B cell (primary cell): ENCODE measurements around the gene DVL2. TPM values are rescaled to one million over a fixed set of nuclear protein-coding genes. Genes with fewer than 3 reads are reported as not detected.

Experiments used
- ATAC-seq: fragments of 200-7000 bp; cut with Tn5 transposase; one replicate; pipeline ENCODE4 v1.10.0; 2021; ENCODE audit warnings: low read depth, mild to moderate bottlenecking, moderate number of reproducible peaks, moderate library complexity
- CTCF ChIA-PET: fragments of 350-600 bp; sonication (Branson Sonifier 250); formaldehyde crosslinking; loops from one replicate; lab custom pipeline; 2021; ENCODE audit warnings: antibody characterized with exemption, inconsistent platforms; lab: Charles Lee
- POLR2A ChIA-PET: fragments of 350-600 bp; sonication (Branson Sonifier 250); formaldehyde crosslinking; loops from one replicate; lab custom pipeline; 2021; ENCODE audit warnings: antibody characterized with exemption; lab: Charles Lee
- DNase-seq: peaks from one replicate; pipeline ENCODE4 v3.0.0; 2013
- H2AFZ ChIP-seq: 2 replicates; pipeline ENCODE4 v1.6.1; 2012; ENCODE audit warnings: mild to moderate bottlenecking, low read depth, low read length; ENCODE audit not compliant: insufficient read depth, poor library complexity, severe bottlenecking
- H3K27ac ChIP-seq, 2 donors: 1 replicate in 1 of 2; 2 replicates in 1 of 2; pipeline ENCODE4 v1.5.1; 2012 to 2013; ENCODE audit warnings: low read length in 2 of 2, mild to moderate bottlenecking in 2 of 2, moderate library complexity in 1 of 2
- H3K27me3 ChIP-seq, 4 experiments: fragments of 200-600 bp in 1 of 4; sonication (generic) in 1 of 4; replicated peaks in 1 of 4; 1 replicate in 2 of 4; 2 replicates in 2 of 4; pipeline versions ENCODE4 v1.6.1 to v1.7.0; 2013 to 2016; ENCODE audit warnings: low read length in 3 of 4, mild to moderate bottlenecking in 2 of 4, mixed read lengths in 1 of 4, moderate library complexity in 1 of 4; ENCODE audit not compliant: insufficient read depth in 4 of 4, control insufficient read depth in 3 of 4; ENCODE audit errors: control extremely low read depth in 1 of 4
- H3K36me3 ChIP-seq, 2 experiments: replicated peaks in 1 of 2; 1 replicate in 1 of 2; 2 replicates in 1 of 2; pipeline versions ENCODE4 v1.6.1 to v1.7.1; 2013; ENCODE audit warnings: low read length in 1 of 2; ENCODE audit not compliant: insufficient read depth in 2 of 2, control insufficient read depth in 1 of 2; ENCODE audit errors: control extremely low read depth in 1 of 2, extremely low read depth in 1 of 2
- H3K4me1 ChIP-seq, 2 donors: fragments of 200-600 bp in 1 of 2; sonication (generic) in 1 of 2; 1 replicate in 1 of 2; 2 replicates in 1 of 2; pipeline versions ENCODE4 v1.5.1 to v1.6.1; 2013 to 2017; ENCODE audit warnings: low read length in 2 of 2; ENCODE audit not compliant: control insufficient read depth in 2 of 2, insufficient read depth in 2 of 2
- H3K4me2 ChIP-seq: replicated peaks from 2 replicates; pipeline ENCODE3; 2012; ENCODE audit warnings: mild to moderate bottlenecking, low read depth, low read length; ENCODE audit not compliant: poor library complexity, severe bottlenecking
- H3K4me3 ChIP-seq, 5 experiments: fragments of 200-600 bp in 1 of 5; sonication (generic) in 1 of 5; 1 replicate in 3 of 5; 2 replicates in 2 of 5; pipeline versions ENCODE4 v1.5.1 to v1.7.0; 2011 to 2016; ENCODE audit warnings: low read length in 4 of 5, mild to moderate bottlenecking in 4 of 5, low read depth in 2 of 5, control low read depth in 1 of 5, moderate library complexity in 1 of 5; ENCODE audit not compliant: insufficient read depth in 1 of 5; ENCODE audit errors: control extremely low read depth in 1 of 5, extremely low read depth in 1 of 5
- H3K79me2 ChIP-seq: fragments of 200-600 bp; sonication (generic); one replicate; pipeline ENCODE4 v1.6.0; 2016; ENCODE audit warnings: low read length; ENCODE audit not compliant: control insufficient read depth, insufficient read depth
- H3K9ac ChIP-seq: fragments of 200-600 bp; sonication (generic); 2 replicates; pipeline ENCODE4 v1.6.1; 2017; ENCODE audit warnings: mild to moderate bottlenecking, low read length, moderate library complexity
- H3K9me3 ChIP-seq, 3 donors: one replicate each; pipeline versions ENCODE4 v1.6.1 to v1.7.1; 2013; ENCODE audit warnings: low read length in 2 of 3; ENCODE audit not compliant: control insufficient read depth in 2 of 3, insufficient read depth in 1 of 3; ENCODE audit errors: control extremely low read depth in 1 of 3
- H4K20me1 ChIP-seq: 2 replicates; pipeline ENCODE4 v1.6.0; 2012; ENCODE audit warnings: mild to moderate bottlenecking, low read length; ENCODE audit not compliant: insufficient read depth, control insufficient read depth, poor library complexity, severe bottlenecking
- H3K27ac Mint-ChIP-seq: one replicate; pipeline ENCODE4 v1.8.0; 2021; ENCODE audit warnings: mixed read lengths
- H3K27me3 Mint-ChIP-seq: one replicate; pipeline ENCODE4 v1.8.0; 2021; ENCODE audit warnings: mixed read lengths
- H3K4me1 Mint-ChIP-seq: one replicate; pipeline ENCODE4 v1.8.0; 2021; ENCODE audit warnings: mixed read lengths
- H3K4me3 Mint-ChIP-seq: one replicate; pipeline ENCODE4 v1.8.0; 2021; ENCODE audit warnings: mixed read lengths
- H3K9me3 Mint-ChIP-seq: one replicate; pipeline ENCODE4 v1.8.0; 2022; ENCODE audit warnings: mixed read lengths; ENCODE audit not compliant: insufficient read depth
- EZH2 ChIP-seq: IDR thresholded peaks from 2 replicates; pipeline ENCODE4 v1.6.1; 2012; ENCODE audit warnings: borderline replicate concordance, low read depth, mild to moderate bottlenecking, moderate library complexity, low read length; ENCODE audit not compliant: insufficient read depth, poor library complexity, severe bottlenecking
- WGBS: methylation state at CpG from one replicate; pipeline ENCODE4 v1.1.5; 2013; ENCODE audit warnings: missing lambda C conversion rate; ENCODE audit not compliant: insufficient coverage; 5-methylcytosine and 5-hydroxymethylcytosine counted together
- intact Hi-C: fragments of 100-400 bp; cut with micrococcal nuclease; formaldehyde crosslinking; loops from one replicate; pipeline ENCODE4 v1.10.0; 2022
- polyA plus RNA-seq: library from polyadenylated mRNA; depleted of rRNA; stranded (reverse); fragments of >200 nt; gene quantifications from 2 replicates; pipeline ENCODE4 v1.2.3, GENCODE V29; 2012
- total RNA-seq, 2 donors: library from RNA; stranded (reverse); fragments of 120-200 nt in 1 of 2; gene quantifications; 1 replicate in 1 of 2; 2 replicates in 1 of 2; pipeline versions ENCODE4 v1.2.3 to v1.2.4, GENCODE V29; 2013 to 2022
- TF ChIP-seq, protein P1 (sequence below): fragments of 200-600 bp; IDR thresholded peaks from one replicate; pipeline ENCODE4 v1.8.0; 2022; ENCODE audit warnings: antibody characterized with exemption, mild to moderate bottlenecking

The DVL2 gene
- total and polyA plus RNA-seq, 2 donors (not counting 1 experiment from before 2014, with no cell fraction given), result 22.5 to 104 TPM

DNA sequence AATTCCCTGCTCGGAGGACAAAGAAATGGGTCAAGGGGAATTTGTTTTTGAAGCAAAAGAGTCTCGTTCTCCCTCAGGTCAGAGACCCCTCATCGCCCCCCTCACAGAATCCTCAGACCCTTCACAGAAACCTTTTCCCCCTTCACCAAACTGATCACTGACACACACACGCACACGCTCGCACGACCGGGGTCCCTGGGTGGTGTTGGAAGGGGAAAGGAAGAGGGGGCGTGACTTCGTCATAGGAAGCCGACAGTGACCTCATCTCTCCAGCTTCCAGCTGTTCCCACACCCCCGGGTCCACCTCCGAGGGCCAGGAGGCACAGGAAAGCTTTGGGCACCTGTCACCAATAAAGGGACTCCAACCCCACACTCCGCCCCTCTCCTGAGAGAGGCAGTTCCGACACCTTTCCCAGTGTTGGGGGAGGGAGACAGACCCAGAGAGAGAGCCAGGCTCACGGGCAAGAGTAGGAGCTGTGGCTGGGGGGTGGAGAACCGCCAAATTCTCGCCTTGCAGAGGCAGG, 56.3 kb downstream of the DVL2 start:
- DNase-seq (no peak), ATAC-seq (no peak)
- Histone ChIP-seq H3K9me3 (peaks cover 0 to 6% (median 0%) of the 10 kb centered on the region in 3 donors), H3K27me3 (peaks cover 0 to 54% (median 40%) of the 10 kb centered on the region in 4 experiments), H4K20me1 (no peaks in the 10 kb centered on the region), H3K4me2 (peak overlapping the region; percentile 67), H3K36me3 (no peaks in the 10 kb centered on the region), H3K4me3 (peak overlapping the region in 3 of 5 experiments; percentile 30 to 31 (median 31)), H3K4me1 (peaks cover 24 to 39% of the 10 kb centered on the region in 2 donors), H3K9ac (peak overlapping the region; percentile 31), H2AFZ (peak overlapping the region; percentile 63), H3K27ac (no peak overlapping the region), H3K79me2 (no peaks in the 10 kb centered on the region)
- peaks cover 13% of the 10 kb centered on the region for H3K4me1 Mint-ChIP-seq
- POLR2A ChIA-PET, result no interaction called here
- H3K9me3 Mint-ChIP-seq, result no peaks in the 10 kb centered on the region
- TF ChIP-seq, protein P1, sequence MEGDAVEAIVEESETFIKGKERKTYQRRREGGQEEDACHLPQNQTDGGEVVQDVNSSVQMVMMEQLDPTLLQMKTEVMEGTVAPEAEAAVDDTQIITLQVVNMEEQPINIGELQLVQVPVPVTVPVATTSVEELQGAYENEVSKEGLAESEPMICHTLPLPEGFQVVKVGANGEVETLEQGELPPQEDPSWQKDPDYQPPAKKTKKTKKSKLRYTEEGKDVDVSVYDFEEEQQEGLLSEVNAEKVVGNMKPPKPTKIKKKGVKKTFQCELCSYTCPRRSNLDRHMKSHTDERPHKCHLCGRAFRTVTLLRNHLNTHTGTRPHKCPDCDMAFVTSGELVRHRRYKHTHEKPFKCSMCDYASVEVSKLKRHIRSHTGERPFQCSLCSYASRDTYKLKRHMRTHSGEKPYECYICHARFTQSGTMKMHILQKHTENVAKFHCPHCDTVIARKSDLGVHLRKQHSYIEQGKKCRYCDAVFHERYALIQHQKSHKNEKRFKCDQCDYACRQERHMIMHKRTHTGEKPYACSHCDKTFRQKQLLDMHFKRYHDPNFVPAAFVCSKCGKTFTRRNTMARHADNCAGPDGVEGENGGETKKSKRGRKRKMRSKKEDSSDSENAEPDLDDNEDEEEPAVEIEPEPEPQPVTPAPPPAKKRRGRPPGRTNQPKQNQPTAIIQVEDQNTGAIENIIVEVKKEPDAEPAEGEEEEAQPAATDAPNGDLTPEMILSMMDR, result no peak
- no peak for TF ChIP-seq EZH2
- H3K27me3 Mint-ChIP-seq, result peaks cover 12% of the 10 kb centered on the region
- H3K27ac Mint-ChIP-seq, result no peak overlapping the region
- intact Hi-C loops, result loop anchor here (2.0 to 5.0 kb wide), 2 partner anchors 46 to 125 kb away; no protein-coding TSS in a partner anchor
- CTCF ChIA-PET, result interaction anchor here (0.6 to 3.0 kb wide), 22 partner anchors 8 to 267 kb away, joined by 3 to 22 read pairs (median 4); partner anchors contain the start of genes GABARAP and SLC16A13
- H3K4me3 Mint-ChIP-seq, result peak overlapping the region; percentile 74
- 3% methylated on average over 5 of the region's 18 CpGs for WGBS
